Activated T-cell treated with anti-CD3 and anti-CD28 coated beads, Interleukin-2, amount 50 U/mL, for 24 hours (primary cell): Measurements from ENCODE around the gene ATP1A2.
A peak's percentile ranks its signal among the peaks of the same experiment; 100 is the strongest.

Experiments
- DNase-seq: peaks from one replicate; pipeline ENCODE4 v3.0.0-alpha.2; 2020
- H3K27ac Mint-ChIP-seq: 2 replicates; pipeline ENCODE4 v1.8.0; 2020; ENCODE audit warnings: mild to moderate bottlenecking, mixed read lengths
- H3K27me3 Mint-ChIP-seq: 2 replicates; pipeline ENCODE4 v1.8.0; 2020; ENCODE audit warnings: mixed read lengths
- H3K36me3 Mint-ChIP-seq: 2 replicates; pipeline ENCODE4 v1.8.0; 2020; ENCODE audit warnings: low read depth, mixed read lengths
- H3K4me1 Mint-ChIP-seq: 2 replicates; pipeline ENCODE4 v1.8.0; 2020; ENCODE audit warnings: low read depth, mixed read lengths
- H3K4me3 Mint-ChIP-seq: 2 replicates; pipeline ENCODE4 v1.8.0; 2020; ENCODE audit warnings: mild to moderate bottlenecking, moderate library complexity, mixed read lengths
- H3K9me3 Mint-ChIP-seq: 2 replicates; pipeline ENCODE4 v1.8.0; 2020; ENCODE audit warnings: mixed read lengths

The ATP1A2 gene

DNA sequence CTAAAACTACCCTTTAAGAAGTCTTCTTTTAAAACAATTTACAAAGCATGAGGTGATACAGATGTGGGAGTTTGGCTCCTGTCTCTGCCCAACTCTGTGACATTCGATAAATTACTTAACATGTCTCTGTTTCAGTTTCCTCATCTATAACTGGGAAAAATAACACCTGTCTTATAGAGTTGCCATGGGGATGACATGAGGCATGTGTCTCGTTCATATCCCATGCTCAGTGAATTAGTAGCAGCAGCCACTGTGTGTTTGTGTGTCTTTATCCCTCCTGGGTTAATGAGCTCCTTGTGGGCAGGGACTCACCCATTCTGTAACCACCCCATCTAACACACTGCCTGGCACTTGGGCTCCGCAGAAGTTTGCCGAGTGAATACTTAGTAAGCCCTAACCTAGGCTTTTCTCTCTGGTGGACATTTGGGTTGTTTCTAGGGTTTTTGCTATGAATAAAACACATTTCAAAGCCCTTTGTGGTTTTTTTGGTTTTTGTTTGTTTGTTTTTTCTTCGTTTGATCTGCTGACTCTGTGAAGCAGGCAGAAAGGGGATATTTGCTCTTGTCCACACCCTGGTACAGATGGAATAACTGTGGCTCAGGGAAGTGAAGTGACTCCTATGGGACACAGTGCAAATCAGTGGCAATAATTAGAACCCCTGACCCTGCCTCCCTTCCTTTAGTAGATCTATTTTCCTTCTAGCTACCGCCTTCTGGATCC lies 35.0 kb upstream of the ATP1A2 start:
- Mint-ChIP-seq H3K9me3 (no peaks in the 10 kb centered on the region), H3K4me3 (no peak overlapping the region), H3K4me1 (peaks cover 25% of the 10 kb centered on the region), H3K27me3 (peaks cover 67% of the 10 kb centered on the region), H3K36me3 (peaks cover 12% of the 10 kb centered on the region), H3K27ac (no peak overlapping the region)
- no peak for DNase-seq

DNA sequence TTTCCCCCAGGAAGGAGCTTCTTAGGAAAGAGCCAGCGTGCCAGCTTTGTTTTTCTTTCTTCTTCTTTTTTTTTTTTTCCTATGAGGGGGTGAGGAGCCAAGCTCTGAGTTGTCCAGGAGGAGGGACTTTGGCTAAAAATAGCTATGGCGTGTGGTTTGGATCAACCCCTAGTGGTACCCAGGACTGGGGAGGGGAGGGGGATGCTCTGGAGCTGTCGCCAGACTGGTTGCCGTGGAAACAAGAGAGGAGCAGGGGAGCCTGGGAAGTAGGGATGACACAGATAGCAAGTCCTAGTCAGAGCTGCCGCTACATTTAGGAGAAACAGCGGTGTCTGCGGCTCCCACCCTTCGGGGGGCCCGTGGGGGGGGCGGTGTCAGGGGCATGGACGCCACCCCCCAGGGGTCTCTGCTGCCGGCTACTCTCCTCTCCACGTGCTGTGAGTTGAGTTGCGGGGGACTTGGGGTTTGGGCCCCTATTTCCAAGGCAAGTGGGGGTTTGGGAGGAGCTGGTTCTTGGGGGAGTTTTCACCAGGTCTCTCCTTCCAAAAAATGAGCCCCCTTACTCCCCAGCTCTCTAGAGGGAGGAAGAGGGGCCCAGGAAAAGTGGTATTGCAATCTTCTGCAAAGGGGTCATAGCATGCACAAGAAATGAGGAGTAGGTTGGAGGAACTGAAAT lies 34.2 kb upstream of the ATP1A2 start, which contains the start of gene KCNJ9:
TSS of gene KCNJ9 (plus strand) at position 278 of the 676 bp plus-strand sequence. CDS start 2,493 bp downstream, outside the sequence.
- DNase-seq, result no peak
- peaks cover 59% of the 10 kb centered on the region for H3K27me3 Mint-ChIP-seq
- H3K9me3 Mint-ChIP-seq, result no peaks in the 10 kb centered on the region
- H3K4me3 Mint-ChIP-seq, result no peak within 1 kb of the TSS
- H3K27ac Mint-ChIP-seq, result no peak within 1 kb of the TSS
- H3K4me1 Mint-ChIP-seq, result peaks cover 26% of the 10 kb centered on the region
- peaks cover 18% of the 10 kb centered on the region for H3K36me3 Mint-ChIP-seq

DNA sequence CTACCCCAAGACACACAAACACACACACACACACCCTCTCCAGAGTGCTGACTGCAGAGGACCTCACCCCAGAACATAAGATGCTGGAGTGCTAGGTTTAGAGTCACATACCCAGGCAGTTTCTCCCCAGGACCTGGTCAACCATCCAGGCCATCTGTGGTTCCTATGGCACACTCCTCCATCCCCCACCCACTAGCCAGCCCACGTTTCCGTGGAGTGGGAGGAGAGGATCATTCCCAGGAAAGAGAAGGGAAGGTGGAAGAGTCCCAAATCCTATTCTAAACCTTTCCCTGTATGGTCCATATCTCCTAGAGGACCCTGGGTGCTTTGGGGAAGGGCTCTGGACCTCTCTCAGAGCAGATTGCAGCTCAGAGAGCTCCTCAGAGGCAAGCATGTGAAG lies 33.1 kb upstream of the ATP1A2 start:
- H3K9me3 Mint-ChIP-seq, result no peaks in the 10 kb centered on the region
- peaks cover 26% of the 10 kb centered on the region for H3K4me1 Mint-ChIP-seq
- peaks cover 26% of the 10 kb centered on the region for H3K36me3 Mint-ChIP-seq
- H3K27me3 Mint-ChIP-seq, result peaks cover 52% of the 10 kb centered on the region
- no peak overlapping the region for H3K27ac Mint-ChIP-seq
- no peak for DNase-seq
- H3K4me3 Mint-ChIP-seq, result no peak overlapping the region

DNA sequence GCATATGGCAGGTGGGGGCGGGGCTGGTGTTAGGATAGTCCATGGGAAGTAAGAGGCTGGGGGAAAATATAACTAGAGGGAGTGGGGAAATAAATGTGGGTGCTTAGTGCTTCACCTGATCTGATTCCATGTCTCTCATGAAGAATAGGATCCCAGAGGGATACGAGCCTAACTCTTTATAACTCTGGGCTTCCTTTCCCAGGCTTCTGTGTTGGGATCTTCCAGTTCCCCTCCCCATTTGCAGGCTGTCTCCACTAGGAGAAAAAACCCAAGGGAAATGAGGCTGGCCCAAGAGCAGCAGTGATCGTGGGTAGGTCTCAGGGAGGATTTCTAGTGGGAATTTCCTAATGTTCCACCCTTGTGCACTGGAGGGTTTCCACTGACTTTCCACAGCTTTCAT lies 32.6 kb upstream of the ATP1A2 start:
- Mint-ChIP-seq H3K27ac (no peak overlapping the region), H3K27me3 (peaks cover 50% of the 10 kb centered on the region), H3K9me3 (no peaks in the 10 kb centered on the region), H3K36me3 (peaks cover 28% of the 10 kb centered on the region), H3K4me3 (no peak overlapping the region), H3K4me1 (peaks cover 26% of the 10 kb centered on the region)
- DNase-seq, result no peak

DNA sequence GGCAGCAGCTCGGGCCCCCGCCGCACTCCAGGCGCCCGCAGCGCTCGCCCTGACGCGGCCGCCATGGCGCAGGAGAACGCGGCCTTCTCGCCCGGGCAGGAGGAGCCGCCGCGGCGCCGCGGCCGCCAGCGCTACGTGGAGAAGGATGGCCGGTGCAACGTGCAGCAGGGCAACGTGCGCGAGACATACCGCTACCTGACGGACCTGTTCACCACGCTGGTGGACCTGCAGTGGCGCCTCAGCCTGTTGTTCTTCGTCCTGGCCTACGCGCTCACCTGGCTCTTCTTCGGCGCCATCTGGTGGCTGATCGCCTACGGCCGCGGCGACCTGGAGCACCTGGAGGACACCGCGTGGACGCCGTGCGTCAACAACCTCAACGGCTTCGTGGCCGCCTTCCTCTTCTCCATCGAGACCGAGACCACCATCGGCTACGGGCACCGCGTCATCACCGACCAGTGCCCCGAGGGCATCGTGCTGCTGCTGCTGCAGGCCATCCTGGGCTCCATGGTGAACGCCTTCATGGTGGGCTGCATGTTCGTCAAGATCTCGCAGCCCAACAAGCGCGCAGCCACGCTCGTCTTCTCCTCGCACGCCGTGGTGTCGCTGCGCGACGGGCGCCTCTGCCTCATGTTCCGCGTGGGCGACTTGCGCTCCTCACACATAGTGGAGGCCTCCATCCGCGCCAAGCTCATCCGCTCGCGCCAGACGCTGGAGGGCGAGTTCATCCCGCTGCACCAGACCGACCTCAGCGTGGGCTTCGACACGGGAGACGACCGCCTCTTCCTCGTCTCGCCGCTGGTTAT lies 31.4 kb upstream of the ATP1A2 start:
- Mint-ChIP-seq H3K36me3 (peaks cover 40% of the 10 kb centered on the region), H3K9me3 (no peaks in the 10 kb centered on the region), H3K4me1 (peaks cover 26% of the 10 kb centered on the region), H3K27me3 (peaks cover 41% of the 10 kb centered on the region), H3K4me3 (peak overlapping the region; percentile 49), H3K27ac (no peak overlapping the region)
- DNase-seq, result peak; percentile 84

DNA sequence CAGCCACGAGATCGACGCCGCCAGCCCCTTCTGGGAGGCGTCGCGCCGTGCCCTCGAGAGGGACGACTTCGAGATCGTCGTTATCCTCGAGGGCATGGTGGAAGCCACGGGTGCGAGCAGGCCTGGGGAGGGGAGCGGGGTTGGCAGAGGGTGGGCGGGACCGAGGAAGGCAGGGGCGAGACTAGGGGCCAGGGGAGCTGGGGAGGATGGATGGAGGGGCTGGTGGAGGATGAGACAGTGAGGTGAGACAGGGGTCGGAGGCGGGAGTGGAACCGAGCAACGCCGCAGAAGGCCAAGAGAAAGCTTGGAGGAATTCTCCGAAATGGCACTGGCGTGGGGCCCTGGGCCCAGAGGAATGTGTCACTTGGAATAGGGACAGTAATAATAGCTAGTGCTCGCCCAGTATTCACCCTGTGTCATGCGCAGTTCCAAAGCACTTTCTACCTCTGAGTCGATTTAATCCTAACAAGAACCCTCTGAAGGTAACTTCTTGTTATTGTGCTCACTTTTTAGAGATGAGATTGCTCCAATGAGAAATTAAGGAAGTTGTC lies 30.7 kb upstream of the ATP1A2 start:
- no peaks in the 10 kb centered on the region for H3K9me3 Mint-ChIP-seq
- H3K27ac Mint-ChIP-seq, result no peak overlapping the region
- no peak overlapping the region for H3K4me3 Mint-ChIP-seq
- no peak for DNase-seq
- peaks cover 43% of the 10 kb centered on the region for H3K36me3 Mint-ChIP-seq
- H3K4me1 Mint-ChIP-seq, result peaks cover 25% of the 10 kb centered on the region
- H3K27me3 Mint-ChIP-seq, result peaks cover 34% of the 10 kb centered on the region

DNA sequence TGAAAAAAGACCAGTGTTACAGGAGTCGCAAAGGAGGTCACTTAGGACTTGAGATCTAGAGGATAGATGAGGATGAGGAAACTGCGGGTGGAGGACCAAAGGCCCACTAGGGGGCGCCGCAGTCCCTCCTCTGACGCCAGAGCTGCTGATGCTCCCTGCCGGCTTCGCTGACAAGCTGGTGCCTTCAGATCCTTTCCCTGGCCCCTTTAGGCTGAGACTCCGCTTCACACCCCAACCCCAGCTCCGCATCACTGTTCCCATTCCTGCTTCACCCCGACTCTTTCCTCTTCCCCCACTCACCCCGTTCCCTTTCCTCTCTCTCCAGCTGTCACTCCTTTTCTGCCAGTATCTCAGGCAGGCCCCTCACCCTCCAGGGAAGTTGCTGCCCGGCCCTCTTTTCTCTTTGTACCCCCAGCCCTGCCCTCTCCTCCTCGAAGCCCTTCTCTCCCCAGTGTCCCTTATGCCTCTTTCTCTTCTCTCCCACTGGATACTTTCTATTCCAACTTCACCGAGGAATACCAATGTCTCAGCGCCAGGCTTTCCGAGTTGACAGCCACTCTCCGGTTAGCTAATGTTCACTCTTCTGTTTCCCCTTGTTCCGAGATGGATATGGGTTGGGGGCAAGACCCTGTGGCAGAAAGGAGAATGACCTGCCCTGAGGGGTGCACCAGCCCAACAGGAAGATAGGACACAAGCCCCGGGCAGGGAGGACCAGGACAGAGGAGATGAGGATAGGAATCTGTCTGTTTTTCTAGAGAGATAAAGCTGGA lies 29.7 kb upstream of the ATP1A2 start:
- H3K27ac Mint-ChIP-seq, result no peak overlapping the region
- H3K4me1 Mint-ChIP-seq, result peaks cover 15% of the 10 kb centered on the region
- peak; percentile 85 for DNase-seq
- H3K27me3 Mint-ChIP-seq, result peaks cover 24% of the 10 kb centered on the region
- H3K4me3 Mint-ChIP-seq, result no peak overlapping the region
- peaks cover 50% of the 10 kb centered on the region for H3K36me3 Mint-ChIP-seq
- no peaks in the 10 kb centered on the region for H3K9me3 Mint-ChIP-seq

DNA sequence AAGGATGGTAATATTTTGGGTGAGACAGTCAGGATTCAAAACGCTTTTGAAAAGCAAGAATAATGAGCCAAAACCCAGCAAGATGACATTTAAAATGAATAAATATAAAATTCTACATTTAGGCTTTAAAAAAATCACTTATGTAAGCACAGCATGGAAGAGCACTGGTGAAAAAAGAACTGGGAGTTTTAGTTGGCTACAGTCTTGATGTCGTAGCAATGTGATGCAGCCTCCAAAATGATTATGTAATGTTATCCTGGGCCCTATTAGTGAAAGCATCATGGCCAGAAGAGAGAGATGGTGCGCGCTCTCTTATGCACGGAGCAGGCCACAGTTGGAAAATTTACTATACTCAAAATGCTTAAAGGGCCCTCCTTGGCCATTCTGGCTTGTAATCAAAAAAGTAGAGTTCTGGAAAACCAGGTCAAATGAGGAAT lies 29.1 kb upstream of the ATP1A2 start:
- DNase-seq, result no peak
- Mint-ChIP-seq H3K4me3 (no peak overlapping the region), H3K27me3 (peaks cover 17% of the 10 kb centered on the region), H3K9me3 (no peaks in the 10 kb centered on the region), H3K4me1 (peaks cover 10% of the 10 kb centered on the region), H3K27ac (no peak overlapping the region), H3K36me3 (peaks cover 54% of the 10 kb centered on the region)

DNA sequence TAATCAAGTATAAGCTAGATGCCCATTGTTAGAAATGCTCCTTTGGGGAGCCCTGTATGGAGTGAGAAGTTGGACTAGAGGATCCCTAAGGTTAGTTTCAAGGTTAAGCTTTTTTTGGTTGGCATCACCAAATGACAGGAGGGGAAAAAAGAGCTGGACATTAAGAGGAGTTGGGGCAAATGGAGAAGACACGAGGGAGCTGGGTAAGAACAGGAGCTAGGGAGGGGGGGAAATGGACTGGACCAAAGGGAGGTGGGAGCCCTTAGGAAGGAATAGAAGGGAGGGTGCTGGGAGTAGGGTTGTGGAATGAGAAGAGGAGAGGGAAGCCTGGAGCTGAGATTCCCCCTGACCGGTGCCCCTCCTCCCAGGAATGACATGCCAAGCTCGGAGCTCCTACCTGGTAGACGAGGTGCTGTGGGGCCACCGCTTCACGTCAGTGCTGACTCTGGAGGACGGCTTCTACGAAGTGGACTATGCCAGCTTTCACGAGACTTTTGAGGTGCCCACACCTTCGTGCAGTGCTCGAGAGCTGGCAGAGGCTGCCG lies 28.4 kb upstream of the ATP1A2 start:
- Mint-ChIP-seq H3K27ac (no peak overlapping the region), H3K4me1 (peaks cover 10% of the 10 kb centered on the region), H3K9me3 (no peaks in the 10 kb centered on the region), H3K4me3 (no peak overlapping the region), H3K27me3 (peaks cover 10% of the 10 kb centered on the region), H3K36me3 (peaks cover 60% of the 10 kb centered on the region)
- no peak for DNase-seq

DNA sequence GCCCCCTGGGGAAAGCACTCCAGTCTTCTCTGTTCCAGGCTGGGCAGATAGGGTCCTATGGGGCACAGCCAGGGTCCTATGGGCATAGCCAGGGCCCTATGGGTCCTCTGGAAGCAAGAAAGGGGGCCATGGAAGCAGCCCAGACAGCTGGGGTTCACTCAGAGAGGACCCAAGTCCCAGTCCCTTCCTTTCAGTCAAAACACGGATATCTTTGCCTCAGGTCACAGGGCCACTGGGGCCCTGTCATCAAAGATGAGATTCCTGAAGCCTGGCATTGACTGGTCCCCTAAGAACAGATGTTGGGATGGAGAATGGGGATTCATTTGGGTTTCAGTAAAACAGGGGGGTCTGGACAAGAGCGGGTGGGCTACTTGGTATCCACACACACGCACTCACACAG lies 25.7 kb upstream of the ATP1A2 start:
- Mint-ChIP-seq H3K27me3 (no peaks in the 10 kb centered on the region), H3K9me3 (no peaks in the 10 kb centered on the region), H3K4me1 (peaks cover 18% of the 10 kb centered on the region), H3K4me3 (no peak overlapping the region), H3K27ac (no peak overlapping the region), H3K36me3 (peaks cover 79% of the 10 kb centered on the region)
- no peak for DNase-seq

DNA sequence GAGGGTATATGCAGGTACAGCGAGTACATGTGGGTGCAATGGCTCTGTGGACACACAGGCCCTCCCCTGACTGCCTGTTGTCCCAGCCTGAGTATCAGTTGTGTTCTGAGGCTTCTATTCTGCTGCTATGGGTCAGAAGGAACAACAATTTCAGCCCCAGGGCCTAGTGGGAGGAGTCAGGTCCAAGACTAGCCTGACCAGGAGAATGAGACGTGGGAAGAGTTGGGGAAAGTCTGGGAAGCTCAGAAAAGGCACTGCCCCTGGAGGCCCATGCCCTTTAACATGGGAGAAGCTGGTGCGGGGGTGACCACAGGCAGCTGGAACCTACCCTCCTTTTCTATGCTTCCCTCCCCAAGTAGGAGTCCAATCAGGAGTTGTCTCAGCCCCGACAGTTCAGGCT lies 24.8 kb upstream of the ATP1A2 start:
- H3K36me3 Mint-ChIP-seq, result peaks cover 76% of the 10 kb centered on the region
- no peak for DNase-seq
- no peak overlapping the region for H3K27ac Mint-ChIP-seq
- H3K4me3 Mint-ChIP-seq, result no peak overlapping the region
- peaks cover 21% of the 10 kb centered on the region for H3K4me1 Mint-ChIP-seq
- H3K27me3 Mint-ChIP-seq, result no peaks in the 10 kb centered on the region
- no peaks in the 10 kb centered on the region for H3K9me3 Mint-ChIP-seq

DNA sequence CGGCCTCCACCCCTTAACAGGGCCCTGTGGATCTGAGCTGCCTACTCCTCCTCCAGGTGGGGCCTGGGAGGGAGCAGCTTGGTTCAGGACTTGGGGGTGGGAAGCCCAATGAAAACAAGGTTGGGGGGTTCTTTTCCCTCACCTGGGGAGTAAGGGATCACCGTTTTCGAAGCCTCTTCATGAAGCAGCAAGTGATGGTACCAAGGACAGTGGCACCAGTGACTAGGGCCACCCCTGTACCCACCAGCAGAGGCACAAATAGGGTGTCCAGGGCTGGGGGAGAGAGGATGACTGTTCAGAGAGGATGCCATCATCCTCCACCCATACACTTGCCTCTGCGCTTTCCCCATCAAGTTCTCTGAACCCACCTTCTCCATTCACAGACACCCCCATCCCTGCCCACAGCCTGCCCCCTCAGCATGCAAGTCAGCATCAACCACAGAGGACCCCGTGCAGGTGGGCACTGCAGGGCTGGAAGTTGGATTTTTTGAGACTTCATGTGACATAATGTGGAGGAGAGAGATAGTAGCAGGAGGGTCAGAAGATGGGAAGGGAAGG lies 23.8 kb upstream of the ATP1A2 start:
- Mint-ChIP-seq H3K9me3 (no peaks in the 10 kb centered on the region), H3K36me3 (peaks cover 75% of the 10 kb centered on the region), H3K4me1 (peaks cover 30% of the 10 kb centered on the region)

DNA sequence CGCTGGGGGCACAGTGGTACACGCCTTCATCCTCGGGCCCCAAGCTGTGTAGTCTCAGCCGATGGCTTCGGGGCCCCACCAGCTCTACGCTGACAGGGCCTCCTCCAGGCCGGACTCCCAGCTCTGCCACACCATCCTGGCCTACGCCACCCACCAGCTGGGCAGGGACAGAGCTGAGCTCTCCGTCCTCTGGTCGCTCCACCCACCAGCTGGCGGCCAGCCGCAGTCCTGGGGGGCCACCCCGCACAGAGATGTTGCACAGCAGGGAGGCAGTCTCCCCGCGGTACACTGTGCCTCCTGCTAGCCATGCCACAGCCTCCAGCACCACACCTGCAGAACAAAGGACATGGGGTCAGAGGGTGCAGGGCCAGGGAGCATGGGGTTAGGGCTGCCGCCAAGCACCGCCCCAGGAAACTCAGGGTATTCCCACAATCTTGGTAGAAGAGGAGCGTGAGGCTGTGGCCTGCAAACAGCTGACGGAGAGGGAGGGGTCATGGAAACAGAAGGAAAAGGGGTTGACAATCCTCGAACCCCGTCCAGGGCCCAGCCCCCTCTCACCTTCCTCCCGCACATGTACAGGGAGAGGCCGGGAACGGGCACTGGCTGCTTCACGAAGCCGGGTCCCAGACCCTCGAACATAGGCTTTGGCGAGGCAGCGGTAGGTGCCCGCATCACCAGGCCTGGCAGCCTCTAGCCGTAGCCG lies 23.0 kb upstream of the ATP1A2 start:
- peaks cover 38% of the 10 kb centered on the region for H3K4me1 Mint-ChIP-seq
- H3K36me3 Mint-ChIP-seq, result peaks cover 70% of the 10 kb centered on the region
- no peak overlapping the region for H3K4me3 Mint-ChIP-seq
- no peaks in the 10 kb centered on the region for H3K27me3 Mint-ChIP-seq
- H3K27ac Mint-ChIP-seq, result no peak overlapping the region
- H3K9me3 Mint-ChIP-seq, result no peaks in the 10 kb centered on the region
- DNase-seq, result no peak

More for the DNA sequence above, 23.8 kb upstream of the ATP1A2 start:
- H3K27ac Mint-ChIP-seq, result no peak overlapping the region
- no peaks in the 10 kb centered on the region for H3K27me3 Mint-ChIP-seq
- no peak for DNase-seq
- no peak overlapping the region for H3K4me3 Mint-ChIP-seq
